Left kidney (tissue), 8 donors: ENCODE measurements around the gene TLE2. TPM values are rescaled to one million over a fixed set of nuclear protein-coding genes. Genes with fewer than 3 reads are reported as not detected.
A peak's percentile ranks its signal among the peaks of the same experiment; 100 is the strongest.

Experiments
- DNase-seq: peaks from one replicate; pipeline ENCODE4 v3.0.0-alpha.2; 2013
- long read RNA-seq, 8 donors: transcript quantifications; one replicate each; lab custom pipeline, GENCODE V29; 2026
- polyA plus RNA-seq: library from polyadenylated mRNA; unstranded; fragments of 120-200 nt; gene quantifications from one replicate; pipeline ENCODE4 v1.2.1, GENCODE V29; 2013; ENCODE audit not compliant: insufficient read length

Gene TLE2
- 30.0 TPM for polyA plus RNA-seq
- long read RNA-seq, donor 1, partial matches to known transcripts, result 0 of 3 reads
- long read RNA-seq, donor 1, other reads (novel, unspliced or antisense), result 0 of 3 reads
- long read RNA-seq, donor 2, partial matches to known transcripts, result 0 of 1 reads
- long read RNA-seq, donor 2, other reads (novel, unspliced or antisense), result 0 of 1 reads
- long read RNA-seq, donor 3, partial matches to known transcripts, result 0 of 1 reads
- long read RNA-seq, donor 3, other reads (novel, unspliced or antisense), result 0 of 1 reads
- long read RNA-seq, donor 4, result 0 reads
- long read RNA-seq, donor 5, partial matches to known transcripts, result 0 of 5 reads
- long read RNA-seq, donor 5, other reads (novel, unspliced or antisense), result 5 of 5 reads
- long read RNA-seq, donor 6, partial matches to known transcripts, result 0 of 1 reads
- long read RNA-seq, donor 6, other reads (novel, unspliced or antisense), result 0 of 1 reads
- long read RNA-seq, donor 7, partial matches to known transcripts, result 5 of 6 reads
- long read RNA-seq, donor 7, other reads (novel, unspliced or antisense), result 0 of 6 reads
- long read RNA-seq, donor 8, partial matches to known transcripts, result 0 of 2 reads
- long read RNA-seq, donor 8, other reads (novel, unspliced or antisense), result 0 of 2 reads

GRCh38 chr19:3029065-3029923 lies at the start of gene TLE2:
Gene TLE2 (minus strand): TSS chr19:3029280. CDS start chr19:3028904, 376 bp downstream.
- no peak for DNase-seq

GRCh38 chr19:3075605-3076431 lies 46.7 kb upstream of the TLE2 start:
- DNase-seq, result no peak

GRCh38 chr19:3073931-3074595 lies 45.0 kb upstream of the TLE2 start:
- DNase-seq, result no peak

DNA sequence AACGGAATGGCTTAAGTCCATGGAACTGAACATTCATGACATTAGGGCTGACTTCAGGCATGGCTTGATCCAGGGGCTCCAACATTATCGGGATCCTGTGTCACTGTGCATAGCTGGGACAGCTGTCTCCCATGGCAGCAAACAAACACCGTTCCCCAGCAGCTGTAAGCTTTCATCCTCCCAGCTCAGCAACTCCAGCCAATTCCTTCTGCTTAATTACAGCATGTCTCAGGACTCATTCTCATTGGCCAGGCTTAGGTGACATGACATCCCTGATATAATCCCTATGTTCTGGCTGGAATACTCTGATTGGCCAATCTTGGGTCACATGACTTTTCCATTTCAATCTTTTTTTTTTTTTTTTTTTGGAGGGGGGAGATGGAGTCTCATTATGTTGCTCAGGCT lies 44.1 kb upstream of the TLE2 start:
- peak; percentile 87 for DNase-seq

DNA sequence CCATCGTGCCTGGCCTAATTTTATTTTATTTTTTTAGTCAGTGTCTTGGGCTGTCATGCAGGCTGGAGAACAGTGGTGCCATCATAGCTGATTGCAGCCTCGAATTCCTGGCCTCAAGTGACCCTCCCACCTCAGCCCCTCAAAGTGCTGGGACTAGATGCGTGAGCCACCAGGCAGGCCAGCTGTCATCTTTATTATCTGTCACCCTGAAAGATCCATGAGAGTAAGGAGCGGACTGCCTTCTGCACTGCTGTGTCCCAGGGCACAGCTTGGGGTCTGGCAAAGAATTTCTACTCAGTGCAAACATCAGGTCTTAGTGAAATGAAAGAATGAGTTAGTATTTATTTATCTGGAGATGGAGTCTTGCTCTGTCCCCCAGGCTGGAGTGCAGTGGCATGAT lies 42.7 kb upstream of the TLE2 start:
- no peak for DNase-seq

GRCh38 chr19:3068071-3068470 lies 39.0 kb upstream of the TLE2 start:
- DNase-seq, result no peak

DNA sequence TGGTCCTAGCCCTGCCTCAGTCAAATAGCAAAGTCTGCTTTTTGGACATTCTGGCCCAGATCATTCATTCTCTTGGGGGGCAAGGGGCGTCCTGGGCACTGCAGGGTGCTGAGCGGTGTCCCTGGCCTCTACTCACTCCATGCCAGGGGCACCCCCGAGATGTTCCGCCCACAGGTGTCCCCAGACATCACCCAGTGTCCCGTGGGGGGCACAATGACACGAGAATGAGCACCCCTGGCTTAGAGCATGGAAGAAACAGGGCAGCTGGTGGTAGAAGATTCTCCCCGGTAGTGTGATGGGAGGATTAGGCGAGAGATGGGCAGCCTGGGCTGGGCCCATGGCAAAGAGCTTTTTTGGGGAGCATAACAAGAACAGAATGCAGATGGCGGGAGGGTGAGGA lies 38.5 kb upstream of the TLE2 start:
- DNase-seq, result no peak

DNA sequence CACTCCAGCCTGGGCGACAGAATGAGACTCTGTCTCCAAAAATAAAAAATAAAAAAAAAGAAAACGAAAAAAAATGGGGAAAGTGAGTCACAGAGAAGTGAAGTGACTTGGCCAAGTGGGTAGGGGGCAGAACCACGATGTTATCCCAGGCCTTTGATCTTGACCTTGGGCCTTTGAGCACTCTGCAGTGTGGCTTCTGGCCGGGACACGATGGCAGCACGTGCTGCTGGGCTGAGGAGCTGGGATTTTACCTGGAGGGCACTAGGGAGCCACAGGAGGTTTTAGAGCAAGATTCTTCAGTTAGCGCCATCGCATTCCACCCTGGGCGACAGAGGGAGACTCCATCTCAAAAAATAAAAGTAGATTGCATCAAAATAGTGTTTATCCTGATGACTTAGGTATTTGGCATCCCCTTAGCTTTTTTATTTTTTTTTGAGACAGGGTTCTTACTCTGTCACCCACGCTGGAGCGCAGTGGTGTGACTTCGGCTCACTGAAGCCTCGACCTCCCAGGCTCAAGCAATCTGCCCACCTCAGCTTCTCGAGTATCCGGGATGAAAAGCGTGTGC lies 37.5 kb upstream of the TLE2 start:
- DNase-seq, result no peak

- DNase-seq, result no peak
Measured at GRCh38 chr19:3065675-3066357, 36.7 kb upstream of the TLE2 start.

- DNase-seq, result no peak
Measured at GRCh38 chr19:3064011-3064330, 34.9 kb upstream of the TLE2 start.

DNA sequence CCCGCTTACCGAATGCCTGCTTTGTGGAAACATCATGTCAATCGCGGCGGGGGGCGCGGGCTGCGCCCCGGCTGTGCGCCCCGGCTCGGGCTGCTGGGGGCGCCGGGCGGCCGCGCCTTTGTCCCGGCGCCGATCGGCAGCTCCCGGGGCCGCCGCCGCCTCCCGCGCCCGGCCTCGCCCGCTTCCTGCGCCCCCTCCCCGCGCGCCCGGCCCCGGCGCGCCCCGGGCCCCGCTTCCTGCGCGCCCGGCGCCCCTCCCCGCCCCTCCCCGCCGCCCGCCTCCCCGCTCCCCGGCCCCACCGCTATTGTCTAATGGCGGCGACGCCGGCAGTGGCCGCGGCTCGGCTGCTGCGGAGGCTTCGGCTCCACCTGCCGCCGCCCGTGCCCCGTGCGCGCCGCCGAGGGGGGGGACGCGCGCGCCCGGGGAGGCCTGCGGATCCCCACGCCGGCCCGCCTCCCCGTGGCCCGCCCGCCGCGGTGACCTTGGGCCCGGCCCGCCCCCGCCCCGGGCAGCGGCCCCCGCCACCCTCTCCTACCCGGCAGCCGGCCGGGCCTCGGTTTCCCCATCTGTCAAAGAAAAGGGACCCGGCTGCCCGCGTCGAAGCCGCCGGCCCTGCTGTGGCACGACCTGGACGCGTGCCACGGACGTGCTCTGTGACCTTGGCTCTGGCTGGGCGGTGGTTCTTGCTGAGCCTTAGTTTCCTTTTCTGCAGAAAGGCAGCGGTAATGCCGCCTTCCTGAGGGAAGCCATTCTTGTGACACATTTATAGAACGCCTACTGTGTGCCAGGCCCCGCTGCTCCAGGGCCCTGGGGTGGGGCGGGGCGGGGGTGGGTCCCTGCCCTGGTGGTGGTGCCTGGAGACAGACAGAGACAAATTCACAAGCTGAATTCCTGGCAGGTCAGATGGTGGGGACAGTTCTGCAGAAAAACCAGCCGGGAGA lies 33.4 kb upstream of the TLE2 start, which contains the start of gene TLE5:
TSS of gene TLE5 (minus strand) at position 331 of the 941 bp plus-strand sequence. CDS start at position 36, 295 bp downstream.
- DNase-seq, result no peak

DNA sequence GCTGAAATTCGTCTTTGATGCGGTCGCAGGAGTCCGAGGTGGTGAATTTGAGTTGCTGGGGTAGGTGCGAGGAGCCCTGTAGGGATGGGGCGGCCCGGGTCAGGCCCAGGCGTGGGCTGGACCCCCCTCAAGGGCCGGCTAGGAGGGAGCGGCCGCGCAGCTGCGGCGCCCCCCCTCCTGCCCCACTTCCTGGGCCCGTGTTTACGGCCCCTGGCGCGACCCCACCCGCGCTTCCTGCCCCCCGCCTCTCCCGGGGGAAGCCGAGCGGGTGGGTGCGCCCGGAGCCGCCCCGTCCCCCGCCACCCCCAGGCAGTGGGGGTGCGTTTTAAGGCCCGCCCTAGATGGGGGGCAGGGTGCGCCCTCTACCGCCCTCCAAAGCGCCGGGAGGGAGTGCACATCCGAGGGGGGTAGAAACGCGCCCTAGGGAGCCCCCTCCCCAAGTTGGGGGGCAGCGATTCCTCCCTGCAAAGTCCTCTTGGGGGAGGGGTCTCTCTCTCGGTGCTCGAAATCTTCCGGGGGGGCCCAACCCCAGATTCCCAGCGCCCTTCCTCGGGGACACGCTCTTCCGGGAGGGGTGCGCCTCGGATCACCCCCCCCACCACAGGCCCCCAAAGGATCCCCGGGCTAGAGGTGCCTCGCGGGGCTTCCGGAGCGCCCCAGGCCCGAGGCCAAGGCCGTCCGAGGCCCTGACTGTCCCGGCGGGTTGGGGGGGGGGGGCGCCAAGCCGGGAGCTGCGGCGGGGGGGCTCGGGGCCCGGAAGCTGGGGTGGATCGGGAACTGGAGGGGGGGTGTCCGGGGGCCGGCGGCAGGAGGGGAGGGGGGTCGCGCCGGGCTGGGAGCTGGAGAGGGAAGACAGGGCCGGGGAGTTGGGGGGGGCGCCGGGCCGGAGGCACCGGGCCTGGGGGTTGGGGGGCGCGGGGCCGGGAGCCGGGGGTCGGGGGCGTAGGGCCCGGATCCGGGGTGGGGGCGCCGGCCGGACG lies 32.4 kb upstream of the TLE2 start:
- no peak for DNase-seq

DNA sequence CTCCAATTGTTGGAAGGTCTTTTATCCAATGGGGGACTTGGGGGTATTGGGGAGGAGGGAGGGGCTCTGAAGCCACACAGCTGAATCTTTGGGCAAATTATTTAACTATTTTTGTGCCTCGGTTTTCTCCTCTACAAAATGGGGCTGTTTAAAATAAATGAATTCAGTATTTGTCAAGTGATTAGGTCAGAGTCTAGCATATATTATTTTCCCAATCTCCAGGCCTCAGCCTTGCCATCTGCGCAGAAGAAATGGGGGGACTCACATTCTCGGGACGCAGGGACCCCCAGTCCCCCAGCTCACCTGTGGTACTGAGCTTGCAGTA lies 31.7 kb upstream of the TLE2 start:
- DNase-seq, result no peak

GRCh38 chr19:3059653-3060052 lies 30.6 kb upstream of the TLE2 start:
- no peak for DNase-seq

GRCh38 chr19:3058821-3059314 lies 29.8 kb upstream of the TLE2 start:
- no peak for DNase-seq

DNA sequence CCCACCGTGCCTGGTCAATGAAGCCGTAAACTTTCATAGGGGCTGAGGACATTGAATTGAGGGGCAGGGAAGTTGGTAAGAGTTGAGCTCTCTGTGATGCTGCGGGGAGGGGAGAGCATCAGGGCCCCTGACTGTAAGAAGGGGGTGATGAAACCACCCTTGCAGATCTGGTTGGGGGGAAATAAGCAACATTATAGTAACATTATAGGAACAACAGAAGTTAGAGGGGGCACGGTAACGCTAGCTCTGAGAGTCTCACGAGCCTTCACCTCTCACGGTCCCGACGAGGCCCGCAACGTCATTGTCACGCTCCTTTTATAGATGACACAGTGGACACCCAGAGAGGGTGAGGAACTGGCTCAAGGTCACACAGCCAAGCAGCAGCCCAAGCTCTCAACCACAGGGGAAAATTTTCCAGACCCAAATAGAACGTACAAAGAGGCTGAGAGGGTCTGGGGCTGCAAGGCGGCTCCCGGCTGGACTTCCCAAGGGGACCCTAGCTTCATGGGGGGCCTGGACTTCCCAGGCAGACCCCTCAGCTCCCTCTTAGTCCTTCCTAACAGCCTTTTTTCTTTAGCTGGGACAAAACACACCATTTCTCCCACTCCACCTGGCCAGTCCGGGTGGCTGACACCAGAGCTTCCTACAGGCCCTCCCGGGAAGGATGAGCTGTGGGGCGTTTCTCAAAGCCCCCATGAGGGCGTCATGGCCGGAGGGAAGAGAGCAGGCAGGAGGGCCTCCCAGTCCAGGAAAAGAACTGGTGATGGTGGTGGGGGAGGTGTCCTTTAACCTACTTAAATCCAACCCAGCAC lies 29.1 kb upstream of the TLE2 start:
- DNase-seq, result no peak

- no peak for DNase-seq
Measured at GRCh38 chr19:3057275-3057714, 28.2 kb upstream of the TLE2 start.
